ENCODE results near the gene UPP1.
"Not testable (repeated sequence)": the region's sequence is repeated elsewhere in the genome, so short reads cannot be mapped to it uniquely, and the experiment has no call there.

The UPP1 gene

GRCh38 chr7:48113275-48113674 is 24.2 kb downstream of the UPP1 start:
- H3K27me3 ChIP-seq (ENCODE audit: low read depth, low read length) = no peaks in the 10 kb centered on the region
- H3K9me3 ChIP-seq (ENCODE audit: control insufficient read depth in 1 of 2, low read length in 2 of 2) = no peaks in the 10 kb centered on the region
- no peaks in the 10 kb centered on the region for H3K4me1 ChIP-seq (ENCODE audit: control insufficient read depth in 1 of 2, insufficient read depth in 2 of 2, low read length in 2 of 2)
- H3K27ac ChIP-seq (ENCODE audit: low read length) = no peak overlapping the region
- H3K36me3 ChIP-seq (ENCODE audit: control insufficient read depth in 1 of 2, insufficient read depth in 2 of 2, low read length in 2 of 2) = peaks cover 2 to 11% of the 10 kb centered on the region in 2 donors
- H3K4me3 ChIP-seq (ENCODE audit: low read depth in 1 of 2, low read length in 2 of 2) = no peak overlapping the region

DNA sequence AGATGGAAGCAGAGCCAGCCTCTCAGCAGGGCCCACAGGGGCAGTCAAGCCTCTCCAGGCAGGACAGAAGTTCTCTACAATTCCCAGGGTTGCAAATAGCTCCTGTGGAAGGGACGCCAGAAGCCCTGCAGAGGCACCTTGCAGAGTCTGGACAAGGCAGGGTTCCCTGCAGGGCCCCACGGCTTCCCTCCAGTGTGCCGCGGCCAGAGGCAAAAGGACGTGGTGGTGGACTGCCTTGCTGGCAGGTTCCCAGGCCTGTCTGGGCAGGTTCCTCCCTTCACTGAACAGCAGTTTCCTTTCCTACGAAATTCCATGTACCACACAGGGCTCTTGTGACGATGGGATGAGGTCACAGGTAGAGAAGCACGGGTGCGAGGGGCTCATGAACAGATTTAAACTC is 25.1 kb downstream of the UPP1 start:
- Histone ChIP-seq H3K4me1 (ENCODE audit: control insufficient read depth in 1 of 2, insufficient read depth in 2 of 2, low read length in 2 of 2) (no peaks in the 10 kb centered on the region), H3K36me3 (ENCODE audit: control insufficient read depth in 1 of 2, insufficient read depth in 2 of 2, low read length in 2 of 2) (peaks cover 0 to 3% of the 10 kb centered on the region in 2 donors), H3K4me3 (ENCODE audit: low read depth in 1 of 2, low read length in 2 of 2) (no peak overlapping the region), H3K27ac (ENCODE audit: low read length) (no peak overlapping the region), H3K27me3 (ENCODE audit: low read depth, low read length) (no peaks in the 10 kb centered on the region), H3K9me3 (ENCODE audit: control insufficient read depth in 1 of 2, low read length in 2 of 2) (no peaks in the 10 kb centered on the region)

GRCh38 chr7:48114589-48114988 is 25.5 kb downstream of the UPP1 start:
- no peaks in the 10 kb centered on the region for H3K4me1 ChIP-seq (ENCODE audit: control insufficient read depth in 1 of 2, insufficient read depth in 2 of 2, low read length in 2 of 2)
- H3K4me3 ChIP-seq (ENCODE audit: low read depth in 1 of 2, low read length in 2 of 2) = no peak overlapping the region
- no peaks in the 10 kb centered on the region for H3K27me3 ChIP-seq (ENCODE audit: low read depth, low read length)
- H3K36me3 ChIP-seq (ENCODE audit: control insufficient read depth in 1 of 2, insufficient read depth in 2 of 2, low read length in 2 of 2) = no peaks in the 10 kb centered on the region
- no peaks in the 10 kb centered on the region for H3K9me3 ChIP-seq (ENCODE audit: control insufficient read depth in 1 of 2, low read length in 2 of 2)
- H3K27ac ChIP-seq (ENCODE audit: low read length) = no peak overlapping the region

- Histone ChIP-seq H3K27me3 (ENCODE audit: low read depth, low read length) (no peaks in the 10 kb centered on the region), H3K4me3 (ENCODE audit: low read depth in 1 of 2, low read length in 2 of 2) (no peak overlapping the region), H3K27ac (ENCODE audit: low read length) (no peak overlapping the region), H3K4me1 (ENCODE audit: control insufficient read depth in 1 of 2, insufficient read depth in 2 of 2, low read length in 2 of 2) (no peaks in the 10 kb centered on the region), H3K36me3 (ENCODE audit: control insufficient read depth in 1 of 2, insufficient read depth in 2 of 2, low read length in 2 of 2) (no peaks in the 10 kb centered on the region), H3K9me3 (ENCODE audit: control insufficient read depth in 1 of 2, low read length in 2 of 2) (no peaks in the 10 kb centered on the region)
Measured at GRCh38 chr7:48116043-48116442, 27.0 kb downstream of the UPP1 start.

DNA sequence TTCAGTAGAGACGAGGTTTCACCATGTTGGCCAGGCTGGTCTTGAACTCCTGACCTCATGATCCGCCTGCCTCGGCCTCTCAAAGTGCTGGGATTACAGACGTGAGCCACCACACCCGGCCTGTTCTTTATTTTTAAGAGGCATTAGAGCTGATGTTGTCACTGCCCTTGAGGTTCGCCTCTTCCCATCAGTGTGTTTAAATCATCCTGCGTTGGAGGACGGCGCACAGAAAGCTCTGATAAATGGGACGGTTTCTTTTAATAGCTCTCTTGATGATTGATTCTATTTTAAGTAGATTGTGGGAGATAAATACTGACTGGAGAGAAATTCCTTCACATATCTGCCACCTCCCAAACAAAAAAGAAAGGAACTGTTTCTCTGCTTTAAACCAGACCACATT is 29.0 kb downstream of the UPP1 start:
- Histone ChIP-seq H3K27me3 (ENCODE audit: low read depth, low read length) (no peaks in the 10 kb centered on the region), H3K9me3 (ENCODE audit: control insufficient read depth in 1 of 2, low read length in 2 of 2) (no peaks in the 10 kb centered on the region), H3K36me3 (ENCODE audit: control insufficient read depth in 1 of 2, insufficient read depth in 2 of 2, low read length in 2 of 2) (no peaks in the 10 kb centered on the region), H3K4me1 (ENCODE audit: control insufficient read depth in 1 of 2, insufficient read depth in 2 of 2, low read length in 2 of 2) (no peaks in the 10 kb centered on the region), H3K27ac (ENCODE audit: low read length) (no peak overlapping the region), H3K4me3 (ENCODE audit: low read depth in 1 of 2, low read length in 2 of 2) (no peak overlapping the region)

DNA sequence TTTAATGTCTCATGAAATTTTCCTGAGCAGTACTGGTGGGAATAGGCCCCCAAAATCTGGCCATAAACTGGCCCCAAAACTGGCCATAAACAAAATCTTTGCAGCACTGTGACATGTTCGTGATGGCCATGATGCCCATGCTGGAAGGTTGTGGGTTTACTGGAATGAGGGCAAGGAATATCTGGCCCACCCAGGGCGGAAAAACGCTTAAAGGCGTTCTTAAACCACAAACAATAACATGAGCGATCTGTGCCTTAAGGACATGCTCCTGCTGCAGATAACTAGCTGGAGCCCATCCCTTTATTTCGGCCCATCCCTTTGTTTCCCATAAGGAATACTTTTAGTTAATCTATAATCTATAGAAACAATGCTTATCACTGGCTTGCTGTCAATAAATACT is 31.5 kb downstream of the UPP1 start:
- H3K36me3 ChIP-seq (ENCODE audit: control insufficient read depth in 1 of 2, insufficient read depth in 2 of 2, low read length in 2 of 2); H3K27me3 ChIP-seq (ENCODE audit: low read depth, low read length); H3K4me3 ChIP-seq (ENCODE audit: low read depth in 1 of 2, low read length in 2 of 2); H3K9me3 ChIP-seq (ENCODE audit: control insufficient read depth in 1 of 2, low read length in 2 of 2); H3K4me1 ChIP-seq (ENCODE audit: control insufficient read depth in 1 of 2, insufficient read depth in 2 of 2, low read length in 2 of 2); H3K27ac ChIP-seq (ENCODE audit: low read length): not testable (repeated sequence)

- Histone ChIP-seq H3K4me1 (ENCODE audit: control insufficient read depth in 1 of 2, insufficient read depth in 2 of 2, low read length in 2 of 2) (no peaks in the 10 kb centered on the region), H3K27ac (ENCODE audit: low read length) (no peak overlapping the region), H3K9me3 (ENCODE audit: control insufficient read depth in 1 of 2, low read length in 2 of 2) (peaks cover 0 to 4% of the 10 kb centered on the region in 2 donors), H3K36me3 (ENCODE audit: control insufficient read depth in 1 of 2, insufficient read depth in 2 of 2, low read length in 2 of 2) (no peaks in the 10 kb centered on the region), H3K27me3 (ENCODE audit: low read depth, low read length) (peaks cover 4% of the 10 kb centered on the region), H3K4me3 (ENCODE audit: low read depth in 1 of 2, low read length in 2 of 2) (no peak overlapping the region)
Measured at GRCh38 chr7:48126037-48126436, 37.0 kb downstream of the UPP1 start.

- peaks cover 4% of the 10 kb centered on the region for H3K27me3 ChIP-seq (ENCODE audit: low read depth, low read length)
- no peak overlapping the region for H3K27ac ChIP-seq (ENCODE audit: low read length)
- no peaks in the 10 kb centered on the region for H3K36me3 ChIP-seq (ENCODE audit: control insufficient read depth in 1 of 2, insufficient read depth in 2 of 2, low read length in 2 of 2)
- H3K9me3 ChIP-seq (ENCODE audit: control insufficient read depth in 1 of 2, low read length in 2 of 2) = peaks cover 0 to 4% of the 10 kb centered on the region in 2 donors
- no peaks in the 10 kb centered on the region for H3K4me1 ChIP-seq (ENCODE audit: control insufficient read depth in 1 of 2, insufficient read depth in 2 of 2, low read length in 2 of 2)
- no peak overlapping the region for H3K4me3 ChIP-seq (ENCODE audit: low read depth in 1 of 2, low read length in 2 of 2)
Measured at GRCh38 chr7:48130658-48131108, 41.6 kb downstream of the UPP1 start.

DNA sequence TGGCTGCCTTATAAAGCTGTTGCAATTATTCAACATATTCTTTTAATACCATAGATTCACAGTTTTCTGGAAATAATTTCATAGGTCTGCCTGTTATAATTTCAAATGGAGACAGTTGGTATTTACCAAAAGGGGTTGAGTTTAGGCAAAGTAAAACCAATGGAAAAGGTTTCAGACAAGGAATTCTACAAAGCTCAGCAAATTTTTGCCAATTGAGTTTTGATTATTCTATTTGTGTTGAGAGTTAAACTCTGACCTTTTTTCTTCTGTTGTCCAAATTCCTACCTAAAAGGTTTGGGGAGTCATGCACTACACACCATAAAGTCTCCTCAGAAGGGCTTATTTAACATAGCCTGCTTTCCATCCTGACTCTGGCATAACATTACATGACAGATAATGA is 43.7 kb downstream of the UPP1 start:
- Histone ChIP-seq H3K27me3 (ENCODE audit: low read depth, low read length) (peaks cover 4% of the 10 kb centered on the region), H3K9me3 (ENCODE audit: control insufficient read depth in 1 of 2, low read length in 2 of 2) (no peaks in the 10 kb centered on the region), H3K36me3 (ENCODE audit: control insufficient read depth in 1 of 2, insufficient read depth in 2 of 2, low read length in 2 of 2) (no peaks in the 10 kb centered on the region), H3K4me3 (ENCODE audit: low read depth in 1 of 2, low read length in 2 of 2) (no peak overlapping the region), H3K27ac (ENCODE audit: low read length) (no peak overlapping the region), H3K4me1 (ENCODE audit: control insufficient read depth in 1 of 2, insufficient read depth in 2 of 2, low read length in 2 of 2) (no peaks in the 10 kb centered on the region)

- no peaks in the 10 kb centered on the region for H3K9me3 ChIP-seq (ENCODE audit: control insufficient read depth in 1 of 2, low read length in 2 of 2)
- H3K36me3 ChIP-seq (ENCODE audit: control insufficient read depth in 1 of 2, insufficient read depth in 2 of 2, low read length in 2 of 2) = no peaks in the 10 kb centered on the region
- no peaks in the 10 kb centered on the region for H3K27me3 ChIP-seq (ENCODE audit: low read depth, low read length)
- no peak overlapping the region for H3K27ac ChIP-seq (ENCODE audit: low read length)
- H3K4me1 ChIP-seq (ENCODE audit: control insufficient read depth in 1 of 2, insufficient read depth in 2 of 2, low read length in 2 of 2) = peaks cover 7 to 8% of the 10 kb centered on the region in 2 donors
- no peak overlapping the region for H3K4me3 ChIP-seq (ENCODE audit: low read depth in 1 of 2, low read length in 2 of 2)
Measured at GRCh38 chr7:48139459-48139858, 50.4 kb downstream of the UPP1 start.

- H3K9me3 ChIP-seq (ENCODE audit: control insufficient read depth in 1 of 2, low read length in 2 of 2) = no peaks in the 10 kb centered on the region
- peak overlapping the region; percentile 5 to 7 for H3K4me3 ChIP-seq (ENCODE audit: low read depth in 1 of 2, low read length in 2 of 2)
- H3K27ac ChIP-seq (ENCODE audit: low read length) = peak overlapping the region; percentile 29
- no peaks in the 10 kb centered on the region for H3K27me3 ChIP-seq (ENCODE audit: low read depth, low read length)
- H3K4me1 ChIP-seq (ENCODE audit: control insufficient read depth in 1 of 2, insufficient read depth in 2 of 2, low read length in 2 of 2) = peaks cover 7 to 8% of the 10 kb centered on the region in 2 donors
- no peaks in the 10 kb centered on the region for H3K36me3 ChIP-seq (ENCODE audit: control insufficient read depth in 1 of 2, insufficient read depth in 2 of 2, low read length in 2 of 2)
Measured at GRCh38 chr7:48140001-48140681, 51.1 kb downstream of the UPP1 start.

- Histone ChIP-seq H3K4me1 (ENCODE audit: control insufficient read depth in 1 of 2, insufficient read depth in 2 of 2, low read length in 2 of 2) (peaks cover 7 to 8% of the 10 kb centered on the region in 2 donors), H3K36me3 (ENCODE audit: control insufficient read depth in 1 of 2, insufficient read depth in 2 of 2, low read length in 2 of 2) (no peaks in the 10 kb centered on the region), H3K4me3 (ENCODE audit: low read depth in 1 of 2, low read length in 2 of 2) (no peak overlapping the region), H3K27ac (ENCODE audit: low read length) (no peak overlapping the region), H3K9me3 (ENCODE audit: control insufficient read depth in 1 of 2, low read length in 2 of 2) (no peaks in the 10 kb centered on the region), H3K27me3 (ENCODE audit: low read depth, low read length) (no peaks in the 10 kb centered on the region)
Measured at GRCh38 chr7:48141521-48141920, 52.5 kb downstream of the UPP1 start.

All from muscle layer of duodenum (tissue), 2 donors.